Psoas muscle (tissue), 8 donors: Measurements from ENCODE around the gene YJU2. TPM values are rescaled to one million over a fixed set of nuclear protein-coding genes. Genes with fewer than 3 reads are reported as not detected.

Experiments
- ATAC-seq, 4 donors: fragments of 200-7000 bp; cut with Tn5 transposase; one replicate each; pipeline ENCODE4 v1.9.1; 2020; ENCODE audit warnings: moderate library complexity in 3 of 4, mild to moderate bottlenecking in 2 of 4
- DNase-seq, 2 donors: peaks; one replicate each; pipeline ENCODE4 v3.0.0-alpha.2; 2020
- H3K27ac ChIP-seq: fragments of 200-600 bp; one replicate; pipeline ENCODE4 v1.8.0; 2022
- H3K27me3 ChIP-seq, 3 donors: fragments of 200-600 bp in 1 of 3; one replicate each; pipeline versions ENCODE4 v1.6.1 to v1.8.0; 2013 to 2022; ENCODE audit warnings: low read length in 2 of 3, mild to moderate bottlenecking in 2 of 3, moderate library complexity in 1 of 3; ENCODE audit not compliant: insufficient read depth in 3 of 3
- H3K36me3 ChIP-seq, 2 donors: fragments of 200-600 bp in 1 of 2; one replicate each; pipeline versions ENCODE4 v1.6.1 to v1.8.0; 2013 to 2022; ENCODE audit warnings: low read depth in 1 of 2, mild to moderate bottlenecking in 1 of 2, moderate library complexity in 1 of 2; ENCODE audit not compliant: insufficient read depth in 1 of 2
- H3K4me1 ChIP-seq: fragments of 200-600 bp; one replicate; pipeline ENCODE4 v1.8.0; 2022
- H3K4me3 ChIP-seq: fragments of 200-600 bp; one replicate; pipeline ENCODE4 v1.8.0; 2022; ENCODE audit warnings: mild to moderate bottlenecking
- H3K9me3 ChIP-seq: fragments of 200-600 bp; one replicate; pipeline ENCODE4 v1.8.0; 2022
- CTCF ChIP-seq: fragments of 200-600 bp; IDR thresholded peaks from one replicate; pipeline ENCODE4 v1.8.0; 2022; ENCODE audit warnings: antibody characterized with exemption
- WGBS, 3 donors: extraction: QIAGEN DNeasy Blood & Tissue Kit; methylation state at CpG; one replicate each; pipeline versions ENCODE4 v1.1.6 to v1.1.7; 2013; 5-methylcytosine and 5-hydroxymethylcytosine counted together
- intact Hi-C, 2 donors: fragments of 100-400 bp; cut with DNase I; formaldehyde crosslinking; loops; one replicate each; pipeline versions ENCODE4 v1.11.0 to v1.14.2; 2022
- polyA plus RNA-seq, 3 donors: library from polyadenylated mRNA; stranded (reverse); fragments of 200-250 nt; gene quantifications; one replicate each; pipeline ENCODE4 v1.2.3, GENCODE V29; 2013
- total RNA-seq, 4 donors: library from RNA; stranded (reverse); fragmentation: NEBNext Ultra II Directional in 2 of 4; extraction: Animal tissue kit (Norgen Biotek cat#: 25700) in 2 of 4; gene quantifications; one replicate each; pipeline versions ENCODE4 v1.2.1 to v1.2.4, GENCODE V29; 2021 to 2023
- donor health status: healthy with polysubstance abuse.
- donor health status: DM: no; HTN: no; CAD: no; lungs with moderate emphysema.
- donor health status: Bipolar disorder and iron deficiency.
- donor health status: healthy.
- donor health status: DM: yes; HTN: yes; CAD: no.
- donor health status: DM: no; HTN: no; CAD: no.
- donor health status: DM: no; HTN: no; CAD: no.
- donor health status: DM: yes; HTN: yes; CAD: no.

YJU2 gene
- total and polyA plus RNA-seq, 7 donors, result 11.7 to 39.9 (median 17.7) TPM

DNA sequence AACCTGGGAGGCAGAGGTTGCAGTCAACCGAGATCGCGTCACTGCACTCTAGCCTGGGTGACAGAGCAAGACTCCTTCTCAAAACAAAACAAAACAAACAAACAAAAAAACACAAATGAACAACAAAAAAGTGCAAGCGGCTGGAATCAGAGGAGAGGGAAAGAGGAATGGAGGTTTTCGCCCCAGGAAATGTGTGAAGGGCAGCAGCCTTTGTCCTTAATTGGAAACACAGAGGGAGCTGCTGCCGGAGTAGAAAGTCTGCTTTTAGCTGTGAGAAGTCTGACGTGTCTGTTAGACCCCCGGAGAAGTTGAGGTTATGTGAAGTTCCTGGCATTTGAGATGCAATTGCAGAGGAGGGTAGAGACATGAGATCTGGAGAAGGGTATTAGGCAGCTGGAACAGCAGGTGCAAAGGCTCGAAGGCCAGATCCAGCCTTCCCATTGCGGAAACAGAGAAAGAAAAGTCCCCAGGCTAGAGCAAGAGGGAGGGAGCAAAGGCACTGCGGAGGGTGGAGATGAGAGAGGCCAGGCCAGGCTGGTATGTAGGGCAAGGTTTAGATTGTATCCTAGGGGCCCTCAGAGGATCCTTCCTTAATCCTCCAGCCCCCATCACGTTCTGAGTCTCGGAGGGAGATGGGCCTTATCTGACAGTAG lies 54.8 kb downstream of the YJU2 start:
- no peaks in the 10 kb centered on the region for H3K4me1 ChIP-seq
- ATAC-seq, result no peak
- H3K36me3 ChIP-seq, result no peaks in the 10 kb centered on the region
- H3K9me3 ChIP-seq, result no peaks in the 10 kb centered on the region
- H3K27me3 ChIP-seq, result peaks cover 0 to 27% (median 7%) of the 10 kb centered on the region in 3 donors
- DNase-seq, result no peak
- no peak overlapping the region for H3K27ac ChIP-seq
- H3K4me3 ChIP-seq, result no peak overlapping the region
- intact Hi-C loops, result no loop called here
- no peak for TF ChIP-seq CTCF
- 45 to 57% (median 49%) methylated on average over 13 of the region's 13 CpGs for WGBS, 3 donors

DNA sequence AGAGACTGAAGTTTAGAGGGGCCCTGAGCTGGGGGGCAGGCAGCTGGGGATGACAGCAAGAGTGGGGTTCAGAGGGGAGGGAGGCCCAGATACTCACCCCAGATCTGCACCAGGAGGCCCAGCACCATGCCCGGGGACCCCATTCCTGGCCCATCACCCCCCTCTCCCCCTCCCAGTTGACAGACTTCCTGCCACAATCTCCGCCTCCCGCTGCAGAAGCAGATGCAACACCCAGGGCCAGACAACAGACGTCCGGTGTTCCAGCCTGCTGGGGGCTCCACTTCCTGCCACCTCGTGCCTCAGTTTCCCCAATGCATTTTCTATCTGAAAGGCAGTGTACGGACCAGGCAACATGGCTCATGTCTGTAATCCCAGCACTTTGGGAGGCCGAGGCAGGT lies 55.4 kb downstream of the YJU2 start, which contains the start of gene TMIGD2:
Gene TMIGD2 (minus strand): TSS at position 147 of the 398 bp plus-strand sequence. CDS start 4 bp downstream, at position 143.
- intact Hi-C loops, result no loop called here
- 56 to 74% (median 63%) methylated on average over 7 to 8 of the region's 8 CpGs for WGBS, 3 donors
- H3K9me3 ChIP-seq, result no peaks in the 10 kb centered on the region
- no peaks in the 10 kb centered on the region for H3K36me3 ChIP-seq
- no peak for ATAC-seq
- H3K4me3 ChIP-seq, result no peak within 1 kb of the TSS
- TF ChIP-seq CTCF, result no peak
- H3K4me1 ChIP-seq, result no peaks in the 10 kb centered on the region
- H3K27me3 ChIP-seq, result peaks cover 0 to 31% (median 8%) of the 10 kb centered on the region in 3 donors
- no peak within 1 kb of the TSS for H3K27ac ChIP-seq
- DNase-seq, result no peak

DNA sequence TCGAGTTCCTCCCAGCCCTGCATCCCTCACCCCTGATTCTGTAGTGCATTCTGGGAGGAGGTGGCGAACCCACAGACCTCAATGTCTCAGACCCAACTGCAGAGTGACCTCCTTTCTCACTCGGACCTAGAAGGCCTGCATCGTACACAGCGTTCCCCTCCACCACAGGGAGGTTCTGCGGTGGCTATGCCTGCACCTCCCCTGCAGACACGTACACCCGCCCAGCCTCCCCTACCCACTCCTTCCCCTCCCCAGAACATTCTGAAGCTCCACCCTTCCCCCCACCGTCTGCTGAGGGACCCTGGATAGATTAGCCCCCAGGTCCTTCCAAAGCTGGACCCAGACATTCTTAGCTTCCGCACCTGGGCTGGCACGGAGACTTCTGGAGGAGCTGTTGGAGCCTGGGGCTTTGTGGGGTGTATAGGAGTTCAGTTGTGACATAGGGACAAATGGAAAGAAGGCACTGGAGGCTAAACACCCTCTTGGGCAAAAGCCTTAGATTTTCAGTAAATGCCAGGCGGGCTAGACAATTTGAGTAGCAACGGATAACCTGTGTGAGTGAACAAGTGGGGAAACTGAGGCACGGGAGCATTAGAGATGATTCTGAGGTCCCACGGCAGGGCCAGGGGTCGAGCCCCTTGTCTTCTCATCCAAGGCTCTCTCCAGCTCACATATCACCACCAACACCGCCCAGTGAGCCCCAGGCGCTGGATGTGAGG lies 57.1 kb downstream of the YJU2 start:
- no peak for ATAC-seq
- H3K27me3 ChIP-seq, result peaks cover 0 to 38% (median 8%) of the 10 kb centered on the region in 3 donors
- no peak for DNase-seq
- H3K4me1 ChIP-seq, result no peaks in the 10 kb centered on the region
- no peak overlapping the region for H3K27ac ChIP-seq
- H3K4me3 ChIP-seq, result no peak overlapping the region
- 49 to 55% (median 54%) methylated on average over 16 to 18 of the region's 18 CpGs for WGBS, 3 donors
- TF ChIP-seq CTCF, result no peak
- no peaks in the 10 kb centered on the region for H3K9me3 ChIP-seq
- intact Hi-C loops, result no loop called here
- no peaks in the 10 kb centered on the region for H3K36me3 ChIP-seq

DNA sequence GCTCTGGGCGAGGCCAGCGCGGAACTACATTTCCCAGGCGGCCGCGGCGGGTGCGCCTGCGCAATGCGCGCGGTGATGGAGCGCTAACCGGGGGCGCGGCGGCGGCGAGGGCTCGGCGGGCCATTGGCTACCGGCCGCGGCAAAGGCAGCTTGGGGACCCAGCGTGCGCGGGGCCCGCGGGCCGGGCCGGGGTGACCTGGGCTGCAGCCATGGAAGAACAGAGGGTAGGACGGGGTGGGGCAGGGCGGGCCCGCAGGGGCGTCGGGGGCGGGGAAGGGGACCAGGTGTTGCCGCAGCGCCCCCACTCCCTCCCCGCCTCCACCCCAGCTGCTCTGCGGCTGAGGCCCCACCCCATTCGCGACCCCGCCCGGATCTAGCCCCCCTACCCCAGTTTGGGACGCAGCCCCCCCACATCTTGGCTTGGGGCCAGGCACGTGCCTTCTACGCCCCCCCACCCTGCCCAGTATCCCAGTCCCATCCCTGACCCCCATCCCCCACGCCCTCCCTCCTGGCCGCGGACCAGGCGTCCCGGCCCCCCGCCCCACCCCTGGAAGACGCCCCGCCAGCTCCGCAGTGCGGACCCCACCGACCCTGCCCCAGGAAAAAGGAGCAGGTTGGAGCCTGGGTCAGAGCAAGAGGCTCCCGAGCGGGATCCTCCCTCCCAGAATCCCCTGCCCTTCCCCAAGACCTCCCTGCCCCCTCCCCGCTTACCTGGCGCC lies 57.8 kb downstream of the YJU2 start, which contains the start of gene FSD1:
Gene FSD1 (plus strand): TSS at position 61 of the 719 bp plus-strand sequence. CDS start 149 bp downstream, at position 210.
- no peak for TF ChIP-seq CTCF
- no peak within 1 kb of the TSS for H3K27ac ChIP-seq
- H3K9me3 ChIP-seq, result no peaks in the 10 kb centered on the region
- no peaks in the 10 kb centered on the region for H3K36me3 ChIP-seq
- no peaks in the 10 kb centered on the region for H3K4me1 ChIP-seq
- no peak within 1 kb of the TSS for H3K4me3 ChIP-seq
- 3 to 6% (median 4%) methylated on average over 30 to 63 of the region's 63 CpGs for WGBS, 3 donors
- DNase-seq (no peak), ATAC-seq (no peak)
- intact Hi-C loops, result no loop called here
- peaks cover 0 to 38% (median 8%) of the 10 kb centered on the region in 3 donors for H3K27me3 ChIP-seq
